Mesenteric fat pad (tissue), 1 donor: ENCODE measurements around the gene CAP1. TPM values are rescaled to one million over a fixed set of nuclear protein-coding genes. Genes with fewer than 3 reads are reported as not detected.
"Not testable (repeated sequence)": the region's sequence is repeated elsewhere in the genome, so short reads cannot be mapped to it uniquely, and the experiment has no call there.

ENCODE experiments used
- DNase-seq: peaks from one replicate; pipeline ENCODE4 v3.0.0-alpha.2; 2020; ENCODE audit warnings: low spot score
- total RNA-seq: library from RNA; stranded (reverse); fragmentation: NEBNext Ultra II Directional; extraction: Animal tissue kit (Norgen Biotek cat#: 25700); gene quantifications from one replicate; pipeline ENCODE4 v1.2.1, GENCODE V29; 2021
- donor health status: DM: yes; HTN: yes; CAD: no.

The CAP1 gene
- total RNA-seq, 1 donor from 2014 or later: 381 TPM

DNA sequence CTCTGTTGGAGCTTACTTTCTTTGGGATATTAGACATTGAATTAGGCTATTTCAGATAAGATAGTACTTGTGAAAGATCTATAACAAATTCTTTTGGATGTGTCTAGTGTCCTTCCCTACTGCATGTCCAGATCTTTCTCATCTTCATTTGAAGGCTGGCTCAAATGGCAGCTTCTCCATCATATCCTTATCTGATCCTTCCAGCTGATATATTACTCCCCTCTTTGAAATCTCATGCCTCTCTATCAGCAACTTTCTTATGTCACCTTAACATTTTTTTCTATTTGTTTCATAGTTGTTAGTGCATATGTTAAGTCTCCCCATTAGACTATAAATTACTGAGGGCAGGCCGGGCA is 17.5 kb downstream of the CAP1 start:
- DNase-seq: no peak

DNA sequence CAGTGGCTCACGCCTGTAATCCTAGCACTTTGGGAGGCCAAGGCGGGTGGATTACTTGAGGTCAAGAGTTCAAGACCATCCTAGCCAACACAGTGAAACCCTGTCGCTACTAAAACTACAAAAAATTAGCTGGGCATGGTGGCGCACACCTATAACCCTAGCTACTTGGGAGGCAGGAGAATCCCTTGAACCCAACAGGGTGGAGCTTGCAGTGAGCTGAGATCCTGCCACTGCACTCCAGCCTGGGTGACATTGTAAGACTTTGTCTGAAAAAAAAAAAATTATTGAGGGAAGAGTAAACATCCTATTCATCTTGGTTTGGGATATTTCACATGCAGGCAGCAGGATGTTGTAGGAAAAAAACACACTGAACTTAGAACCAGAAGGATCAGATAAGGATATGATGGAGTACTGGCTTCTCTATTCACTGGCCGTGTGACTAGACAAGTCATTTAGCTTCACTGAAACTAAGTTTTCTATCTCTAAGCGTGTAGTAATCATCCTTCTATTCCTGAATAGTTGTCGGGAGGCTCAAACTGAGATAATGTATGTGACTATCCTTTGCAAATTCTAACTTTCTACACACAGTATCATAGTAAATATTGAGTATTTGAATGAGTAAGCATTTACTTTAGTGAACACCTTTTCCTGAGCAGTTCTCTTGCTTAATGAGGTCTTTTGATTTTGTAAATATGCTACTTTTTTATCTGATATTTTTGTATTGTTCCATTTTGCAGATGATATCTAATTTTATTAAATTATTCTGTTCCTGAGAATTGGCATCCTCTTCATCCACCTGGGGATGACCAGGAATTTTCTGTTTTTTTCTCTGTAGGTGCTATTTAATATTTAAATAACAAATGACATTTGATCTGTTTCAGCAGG is 18.2 kb downstream of the CAP1 start:
- DNase-seq: no peak

DNA sequence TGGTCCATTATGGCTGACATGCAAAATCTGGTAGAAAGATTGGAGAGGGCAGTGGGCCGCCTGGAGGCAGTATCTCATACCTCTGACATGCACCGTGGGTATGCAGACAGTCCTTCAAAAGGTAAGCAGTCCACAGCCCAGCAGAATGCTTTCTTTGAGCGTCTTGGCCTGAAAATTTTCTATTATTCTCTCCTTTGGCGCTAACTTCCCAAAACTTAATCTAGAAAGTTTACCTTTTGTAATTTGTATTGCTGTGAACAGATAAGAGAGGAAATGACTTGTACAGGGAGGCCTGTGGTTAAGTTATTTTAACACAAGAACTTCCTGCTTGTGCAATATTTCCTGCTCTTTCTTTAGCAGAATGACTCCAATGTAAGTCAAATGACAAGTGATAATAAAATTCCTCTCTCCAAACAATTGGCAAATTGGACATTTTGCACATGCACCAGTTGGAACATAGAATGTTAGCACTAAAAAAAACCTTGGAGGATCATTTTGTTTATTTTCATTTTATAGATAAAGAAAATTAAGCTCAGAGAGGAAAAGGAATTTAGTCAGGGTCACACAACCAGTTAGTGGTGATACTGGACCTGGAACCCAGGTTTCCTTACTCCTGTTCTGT is 18.9 kb downstream of the CAP1 start:
- DNase-seq: no peak

DNA sequence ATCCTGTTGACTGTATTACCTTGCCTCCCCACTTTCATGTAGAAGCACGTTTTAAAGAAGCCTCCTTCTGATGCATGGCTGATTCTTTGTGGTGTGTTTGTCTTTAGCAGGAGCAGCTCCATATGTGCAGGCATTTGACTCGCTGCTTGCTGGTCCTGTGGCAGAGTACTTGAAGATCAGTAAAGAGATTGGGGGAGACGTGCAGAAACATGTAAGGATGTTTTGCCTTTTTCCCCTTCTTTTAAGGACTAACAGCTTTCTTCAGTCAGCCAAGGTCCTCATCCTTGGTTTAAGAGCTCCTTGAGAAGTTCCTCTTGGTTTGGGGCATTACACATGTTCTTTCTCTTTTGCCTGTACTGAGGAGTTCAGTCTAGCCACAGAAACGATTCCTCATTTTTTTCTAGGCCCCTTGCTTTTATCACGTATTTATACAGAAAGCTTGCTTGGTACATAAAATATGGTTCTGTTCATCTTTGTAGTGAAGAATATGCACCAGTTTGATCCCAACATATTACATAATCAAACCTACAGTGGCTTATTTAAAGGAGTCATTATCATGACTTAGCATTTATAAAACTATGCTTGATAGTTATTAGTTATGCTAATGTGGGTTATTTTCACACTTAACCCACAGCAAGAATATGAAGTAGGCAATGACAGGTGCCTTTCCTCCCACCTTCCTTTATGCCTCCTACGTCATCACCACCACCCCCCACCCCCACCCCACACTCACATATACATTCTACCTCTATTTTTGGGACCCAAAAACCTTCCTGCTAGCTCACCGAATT is 19.6 kb downstream of the CAP1 start:
- DNase-seq: no peak

DNA sequence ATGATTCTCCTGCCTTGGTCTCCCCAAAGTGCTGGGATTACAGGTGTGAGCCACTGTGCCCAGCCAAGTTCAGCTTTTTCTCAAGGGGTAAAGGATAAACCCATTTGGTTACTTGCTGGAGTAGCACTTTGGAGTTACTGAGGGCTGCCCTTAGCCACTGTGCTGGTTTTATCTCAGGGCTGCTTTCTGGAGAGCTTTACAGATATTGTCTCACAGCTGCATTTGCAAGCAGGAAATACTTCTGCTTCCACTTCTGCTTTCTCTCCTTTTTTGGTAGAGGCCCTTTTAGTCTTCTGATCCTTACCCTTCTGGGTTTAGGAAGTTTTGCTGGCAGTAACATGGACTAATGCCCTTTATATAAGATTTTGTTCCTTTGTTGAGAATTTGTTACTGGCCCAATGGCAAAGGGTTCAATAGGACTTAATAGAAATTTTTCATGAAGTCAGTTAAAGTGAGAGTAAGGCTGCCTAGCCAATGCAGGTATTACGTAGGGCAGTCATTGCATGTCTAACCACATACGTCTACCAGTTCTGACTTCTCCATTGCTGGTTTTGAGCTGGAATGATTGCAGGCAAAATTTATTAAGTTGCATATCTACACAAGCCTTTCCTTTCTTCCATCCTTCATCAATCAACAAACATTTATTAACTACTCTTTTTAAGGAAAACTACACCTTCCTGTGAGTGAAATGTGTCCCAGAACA is 24.4 kb downstream of the CAP1 start:
- DNase-seq: no peak

DNA sequence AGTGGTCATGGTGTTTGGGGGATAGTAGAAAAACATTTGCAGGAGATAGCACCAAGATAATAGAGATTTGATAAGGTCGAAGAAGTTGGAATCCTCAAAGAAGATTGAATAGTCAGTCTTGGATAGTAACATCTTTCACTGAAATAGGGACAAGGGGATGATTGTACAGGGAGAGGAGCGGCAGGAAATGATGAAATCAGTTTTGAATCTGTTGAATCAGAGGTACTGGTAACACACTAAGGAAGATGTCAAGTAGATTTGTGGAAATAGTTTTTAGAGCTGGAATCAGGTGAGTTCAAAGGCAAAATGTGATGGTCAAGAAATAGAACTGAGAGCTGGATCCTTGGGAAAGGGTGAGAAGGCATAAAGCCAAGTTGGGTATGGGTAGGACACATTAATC is 26.5 kb downstream of the CAP1 start:
- DNase-seq: no peak

DNA sequence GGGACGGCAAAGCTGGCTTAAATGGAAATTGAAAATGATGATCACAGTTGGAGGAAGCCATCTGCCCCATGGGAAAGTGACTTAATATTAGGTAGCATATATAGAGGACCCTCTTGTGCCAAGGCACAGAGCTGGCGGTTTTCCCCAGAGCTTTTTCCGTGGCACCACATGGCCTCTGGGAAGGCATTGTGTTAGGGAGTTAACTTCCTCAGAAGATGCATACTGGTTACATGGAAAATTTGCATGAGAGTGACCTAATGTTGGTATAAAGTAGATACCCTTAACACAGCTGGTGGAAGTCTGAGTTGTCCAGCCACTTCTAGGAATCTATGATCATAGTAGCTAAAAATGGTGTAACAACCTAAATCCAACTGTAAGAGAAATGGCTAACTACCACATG is 27.3 kb downstream of the CAP1 start:
- no peak for DNase-seq

DNA sequence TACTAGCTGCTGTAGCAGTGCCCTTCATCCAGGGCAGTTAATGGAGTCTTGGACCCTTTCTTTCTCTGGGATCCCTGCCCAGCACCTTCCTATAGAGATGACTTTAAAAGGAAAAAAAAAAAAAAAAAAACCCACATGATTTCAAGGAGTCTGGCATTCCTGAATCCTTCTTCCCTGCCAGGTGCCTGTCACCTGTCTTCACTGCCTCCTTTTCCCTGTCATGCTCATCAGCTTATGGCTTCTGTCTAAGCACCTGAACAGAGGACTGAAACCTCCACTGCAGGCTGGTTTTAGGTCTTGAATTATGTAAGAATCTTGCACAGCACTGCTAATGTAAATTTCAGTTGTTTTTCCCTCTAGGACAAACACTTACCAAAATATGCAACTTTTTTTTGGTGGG is 31.6 kb downstream of the CAP1 start:
- DNase-seq: no peak

DNA sequence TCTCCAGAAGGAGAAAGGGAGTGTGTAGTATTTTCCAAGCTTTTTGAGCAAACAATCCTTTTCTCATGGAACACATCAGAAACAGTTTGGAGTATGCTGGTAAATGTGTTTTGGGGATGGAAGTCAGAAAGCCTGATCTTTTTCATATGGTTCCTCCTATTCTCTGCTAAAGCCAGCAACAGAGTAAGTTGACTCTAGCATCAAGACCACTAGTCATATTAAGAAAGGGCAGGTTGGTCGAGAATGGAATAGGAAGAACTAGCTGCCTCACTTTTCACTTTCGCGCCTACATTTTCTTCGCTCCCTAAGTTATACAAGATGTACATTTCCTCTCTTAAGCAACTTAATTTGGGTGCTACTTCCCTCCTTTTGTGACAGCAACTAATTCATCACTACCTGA is 32.5 kb downstream of the CAP1 start:
- DNase-seq: no peak

DNA sequence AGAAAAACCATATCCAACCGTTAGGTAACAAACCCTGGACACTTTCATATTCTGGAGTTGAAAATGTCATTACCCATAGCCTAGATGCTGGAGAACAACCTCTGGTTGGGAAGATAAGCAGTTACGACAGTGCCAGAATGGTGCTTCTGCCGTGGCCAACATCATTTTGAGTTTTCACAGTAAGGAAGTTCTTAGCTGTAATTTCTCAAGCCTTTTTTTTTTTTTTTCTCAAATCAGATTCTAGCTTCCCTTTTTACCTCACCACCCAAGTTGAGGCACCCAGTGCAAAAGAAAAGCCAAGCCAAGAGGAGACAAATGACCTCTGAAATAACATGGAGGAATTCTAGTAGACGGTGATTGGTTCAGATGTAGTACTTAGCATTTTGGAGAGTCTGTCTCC is 34.7 kb downstream of the CAP1 start:
- no peak for DNase-seq

DNA sequence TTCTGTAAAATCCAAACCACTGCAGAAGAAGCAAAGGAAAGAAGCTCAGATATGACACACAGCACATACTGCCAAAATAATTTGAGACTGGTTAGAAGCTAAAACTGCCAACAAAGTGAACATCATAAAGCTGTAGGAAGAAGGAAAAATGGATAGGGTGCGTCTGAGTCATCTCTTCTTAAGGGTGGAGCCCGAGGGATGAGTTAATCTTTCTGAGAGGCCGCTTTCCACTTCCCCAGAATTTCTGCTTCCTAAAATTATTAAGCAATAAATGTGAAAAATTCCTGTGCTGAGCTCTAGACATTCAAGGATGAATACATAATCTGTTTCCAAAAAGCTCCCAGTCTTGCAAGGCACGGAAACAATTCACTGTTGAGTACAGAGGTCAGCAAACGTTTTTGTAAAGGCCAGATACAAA is 36.4 kb downstream of the CAP1 start:
- DNase-seq: no peak

DNA sequence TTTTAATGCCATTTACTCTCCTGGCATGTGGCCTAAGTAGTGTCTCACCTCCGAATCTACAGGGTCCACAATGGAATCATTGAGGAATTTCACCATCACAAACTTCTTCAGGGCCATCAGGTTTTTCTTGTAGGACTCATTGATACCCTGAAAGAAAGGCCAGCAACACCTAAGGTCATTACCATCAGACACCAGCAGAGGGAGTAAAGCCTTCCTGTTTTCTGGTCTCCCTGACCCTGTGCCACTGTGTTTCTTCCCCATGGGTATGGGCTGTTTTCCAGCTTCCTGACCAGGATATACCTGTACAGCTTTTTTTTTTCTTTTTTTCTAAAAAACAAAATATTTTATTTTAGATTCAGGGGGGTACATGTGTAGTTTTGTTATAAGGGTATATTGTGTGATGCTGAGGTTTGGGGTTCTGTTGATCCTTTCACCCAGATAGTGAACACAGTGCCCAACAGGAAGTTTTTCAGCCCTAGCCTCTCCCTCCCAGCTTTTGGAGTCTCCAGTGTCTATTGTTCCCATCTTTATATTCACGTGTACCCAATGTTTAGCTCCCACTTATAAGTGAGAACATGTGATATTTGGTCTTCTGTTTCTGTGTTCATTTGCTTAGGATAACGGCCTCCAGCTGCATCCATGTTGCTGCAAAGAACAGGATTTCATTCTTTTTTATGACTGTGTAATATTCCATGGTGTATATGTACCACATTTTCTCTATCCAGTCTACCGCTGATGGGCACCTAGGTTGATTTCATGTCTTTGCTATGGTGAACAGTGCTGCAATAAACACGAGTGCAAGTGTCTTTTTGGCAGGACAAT is 38.2 kb downstream of the CAP1 start:
- DNase-seq: no peak

DNA sequence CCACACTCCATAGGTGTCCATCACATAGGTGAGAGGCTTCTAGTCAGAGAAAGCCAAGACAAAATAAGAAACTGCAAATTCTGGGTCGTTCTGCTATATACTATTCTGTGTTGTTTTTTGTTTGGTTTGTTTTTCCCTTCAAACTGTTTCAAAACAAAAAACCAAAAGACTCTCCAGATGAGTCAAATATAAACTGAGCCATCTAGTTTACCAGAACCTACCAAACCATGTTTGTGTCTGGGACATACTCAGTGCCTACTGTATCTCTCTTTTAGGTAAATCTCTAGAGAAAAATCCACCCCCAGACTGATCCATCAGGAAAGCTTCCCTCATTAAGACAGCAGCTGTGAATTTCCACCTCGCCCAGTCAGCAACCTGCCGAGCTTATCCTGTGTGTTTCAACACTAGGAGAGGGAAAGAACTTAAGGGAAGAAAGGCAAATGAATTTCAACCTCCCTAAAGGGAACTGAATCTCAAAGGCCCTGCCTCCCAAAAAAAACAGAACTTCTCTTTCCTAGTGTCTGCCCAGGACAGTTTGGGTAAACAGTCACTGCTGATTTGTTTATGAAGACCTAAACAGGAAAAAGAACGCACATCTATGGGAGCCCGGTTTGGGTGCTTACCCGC is 39.4 kb downstream of the CAP1 start:
- DNase-seq: no peak

DNA sequence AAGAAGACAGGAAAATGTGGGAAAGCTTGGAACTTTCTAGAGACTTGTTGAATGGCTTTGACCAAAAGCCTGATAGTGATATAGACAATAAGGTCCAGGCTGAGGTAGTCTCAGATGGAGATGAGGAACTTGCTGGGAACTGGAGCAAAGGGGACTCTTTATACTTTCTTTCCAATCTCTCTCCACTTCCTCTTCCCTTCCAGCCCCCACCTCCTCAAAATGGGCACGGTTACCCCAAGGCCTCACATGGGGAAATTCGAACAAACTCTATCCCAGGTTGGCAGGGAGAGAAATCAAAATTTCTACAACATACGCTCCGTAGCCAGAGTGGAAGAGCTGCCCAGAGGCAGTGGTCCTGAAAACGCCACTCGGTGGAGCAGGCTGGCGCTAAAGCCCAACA is 41.3 kb downstream of the CAP1 start:
- no peak for DNase-seq

DNA sequence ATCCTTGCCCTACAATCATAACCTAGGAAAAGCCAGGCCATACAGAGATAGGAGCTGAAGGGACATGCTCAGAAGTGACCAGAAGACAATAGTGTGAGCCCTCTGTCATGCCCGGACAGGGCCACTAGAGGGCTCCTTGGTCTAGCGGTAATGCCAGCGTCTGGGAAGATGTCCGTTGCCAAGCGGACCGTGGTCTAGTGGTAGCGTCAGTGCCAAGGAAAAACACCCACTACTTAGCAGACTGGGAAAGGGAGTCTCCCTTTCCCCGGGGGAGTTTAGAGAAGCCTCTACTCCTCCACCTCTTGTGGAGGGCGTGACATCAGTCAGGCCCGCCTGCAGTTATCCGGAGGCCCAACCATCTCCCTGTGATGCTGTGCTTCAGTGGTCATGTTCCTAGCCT is 44.2 kb downstream of the CAP1 start:
- not testable (repeated sequence) for DNase-seq

DNA sequence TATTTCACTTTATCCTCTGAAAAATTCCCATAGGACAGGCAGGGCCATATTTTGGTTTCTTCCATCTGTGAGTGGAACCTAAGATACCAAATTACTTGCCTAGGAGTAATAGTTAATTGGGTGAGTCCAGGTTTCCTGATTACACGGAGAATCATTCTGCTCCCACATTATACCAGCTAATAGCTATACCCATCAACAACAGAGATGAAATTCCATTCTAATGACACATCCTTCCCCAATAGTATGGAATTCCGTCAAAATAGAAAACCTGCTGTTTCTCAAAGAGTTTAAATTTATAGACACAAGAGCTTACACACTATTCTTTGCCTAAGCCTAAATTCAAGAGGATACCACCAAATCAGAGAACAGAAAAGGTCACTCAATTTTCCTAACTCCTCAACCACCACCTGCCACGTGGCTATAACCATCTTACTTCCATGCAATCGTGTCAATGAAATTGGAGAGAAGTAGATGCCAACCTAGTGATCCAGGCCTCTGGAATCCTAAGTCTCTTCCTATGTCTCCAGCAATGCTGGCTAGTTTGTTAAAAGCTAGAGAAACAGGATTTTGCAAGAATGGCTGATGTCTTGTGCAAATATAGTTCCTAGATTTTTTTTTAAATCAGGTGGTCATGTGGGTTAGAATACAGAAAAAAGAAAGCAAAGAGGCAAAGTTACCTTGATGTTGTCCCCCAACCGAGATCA is 50.3 kb downstream of the CAP1 start:
- DNase-seq: no peak

DNA sequence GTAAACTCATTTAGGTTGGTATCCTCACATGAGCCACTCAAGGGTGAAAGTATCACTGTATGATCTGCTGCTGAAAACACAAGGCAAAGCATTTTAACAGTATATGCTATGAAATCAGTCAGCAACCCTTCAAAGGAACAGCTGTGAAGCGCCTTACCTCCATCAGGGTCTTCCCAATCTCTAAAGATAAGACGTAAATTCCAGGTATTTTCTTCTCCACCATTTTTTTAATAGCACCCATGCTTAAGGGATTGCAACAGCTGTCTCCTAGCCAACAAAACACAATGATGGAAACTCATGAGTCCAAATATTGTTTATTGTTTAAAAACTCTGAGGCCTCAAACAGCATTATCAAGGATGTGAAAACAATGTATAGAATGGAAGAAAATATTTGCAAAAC is 51.7 kb downstream of the CAP1 start:
- no peak for DNase-seq

DNA sequence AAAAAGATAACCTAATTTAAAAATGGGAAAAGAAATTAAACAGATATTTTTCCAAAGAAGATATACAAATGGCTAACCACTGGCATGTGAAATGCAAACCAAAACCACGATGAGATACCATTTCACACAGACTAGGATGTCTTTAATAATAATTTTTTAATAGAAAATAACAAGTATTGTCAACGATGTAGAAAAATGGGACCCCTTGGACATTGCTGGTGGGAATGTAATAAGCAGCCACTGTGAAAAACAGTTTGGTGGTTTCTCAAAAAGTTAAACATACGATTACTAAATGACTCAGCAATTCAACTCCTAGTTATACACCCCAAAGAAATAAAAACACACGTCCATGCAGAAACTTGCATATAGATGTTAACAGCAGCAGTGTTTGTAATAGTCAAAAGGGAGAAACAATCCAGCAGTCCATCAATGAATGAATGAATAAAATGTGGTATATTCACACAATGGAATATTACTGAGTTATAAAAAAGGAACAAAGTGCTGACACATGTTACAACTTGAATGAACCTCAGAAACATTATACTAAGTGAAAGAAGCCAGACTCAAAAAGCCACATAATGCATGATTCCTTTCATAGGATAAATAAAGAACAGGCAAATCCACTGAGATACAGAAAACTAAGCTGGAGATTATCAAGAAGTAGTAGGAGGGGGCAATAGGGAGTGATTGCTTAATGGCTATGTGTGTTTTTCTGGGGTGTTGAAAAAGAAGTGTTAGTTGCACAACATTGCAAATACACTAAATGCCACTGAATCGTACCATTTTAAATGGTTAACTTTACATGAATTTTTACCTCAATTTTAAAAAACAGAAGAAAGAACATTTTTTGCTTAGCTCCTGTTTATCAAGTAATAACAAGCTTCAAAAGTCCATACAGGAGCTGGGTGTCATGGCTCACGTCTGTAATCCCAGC is 52.4 kb downstream of the CAP1 start:
- no peak for DNase-seq
